OCI-LY3 (cell line): ENCODE data around the gene RALA.

Experiments used
- H2AFZ ChIP-seq: fragments of 200-600, 300-600 bp; shearing (Covaris generic); 2 replicates; pipeline ENCODE4 v1.6.0; 2014; ENCODE audit warnings: antibody characterized with exemption, low read depth, low read length
- H3K27ac ChIP-seq: fragments of 200-600, 300-600 bp; sonication (generic); 2 replicates; pipeline ENCODE4 v1.5.1; 2014; ENCODE audit warnings: mild to moderate bottlenecking, low read length, moderate library complexity, mixed read lengths
- H3K27me3 ChIP-seq: fragments of 200-600, 300-600 bp; sonication (generic); 2 replicates; pipeline ENCODE4 v1.6.1; 2014; ENCODE audit warnings: low read depth, low read length, mixed read lengths
- H3K36me3 ChIP-seq: fragments of 200-600, 300-600 bp; sonication (generic); replicated peaks from 2 replicates; pipeline ENCODE3; 2014; ENCODE audit warnings: low read depth, low read length, mixed read lengths
- H3K4me1 ChIP-seq: fragments of 300-600, 200-600 bp; sonication (generic); 2 replicates; pipeline ENCODE4 v1.6.1; 2014; ENCODE audit warnings: low read length, mixed read lengths
- H3K4me2 ChIP-seq: fragments of 200-600, 300-600 bp; sonication (generic); 2 replicates; pipeline ENCODE4 v1.6.1; 2014; ENCODE audit warnings: low read length, mixed read lengths
- H3K4me3 ChIP-seq: fragments of 300-600, 200-600 bp; sonication (generic); 2 replicates; pipeline ENCODE4 v1.5.1; 2014; ENCODE audit warnings: antibody characterized with exemption, mild to moderate bottlenecking, low read length, moderate library complexity
- H3K79me2 ChIP-seq: fragments of 300-600, 200-600 bp; shearing (Covaris generic); 2 replicates; pipeline ENCODE4 v1.6.1; 2014; ENCODE audit warnings: mild to moderate bottlenecking, low read length, mixed read lengths
- H3K9ac ChIP-seq: fragments of 300-600, 200-600 bp; shearing (Covaris generic); 2 replicates; pipeline ENCODE4 v1.6.0; 2014; ENCODE audit warnings: mild to moderate bottlenecking, low read length, moderate library complexity
- H3K9me3 ChIP-seq: fragments of 200-600, 300-600 bp; shearing (Covaris generic); 2 replicates; pipeline ENCODE4 v1.6.1; 2014; ENCODE audit warnings: low read length, mixed read lengths; ENCODE audit not compliant: insufficient read depth
- H4K20me1 ChIP-seq: fragments of 200-600, 300-600 bp; sonication (generic); 2 replicates; pipeline ENCODE4 v1.6.1; 2016; ENCODE audit warnings: low read length, mixed read lengths; ENCODE audit not compliant: insufficient read depth
- EZH2phosphoT487 ChIP-seq: fragments of 200-600 bp; shearing (Covaris generic); IDR thresholded peaks from 2 replicates; pipeline ENCODE4 v1.6.1; 2018; ENCODE audit warnings: antibody characterized with exemption, mixed run types, low read depth
- TF ChIP-seq, protein P1 (sequence below): fragments of 200-600, 300-600 bp; sonication (generic); IDR thresholded peaks from 2 replicates; pipeline ENCODE4 v1.5.1; 2014; ENCODE audit warnings: antibody characterized with exemption, low read length, low read depth

RALA gene

DNA sequence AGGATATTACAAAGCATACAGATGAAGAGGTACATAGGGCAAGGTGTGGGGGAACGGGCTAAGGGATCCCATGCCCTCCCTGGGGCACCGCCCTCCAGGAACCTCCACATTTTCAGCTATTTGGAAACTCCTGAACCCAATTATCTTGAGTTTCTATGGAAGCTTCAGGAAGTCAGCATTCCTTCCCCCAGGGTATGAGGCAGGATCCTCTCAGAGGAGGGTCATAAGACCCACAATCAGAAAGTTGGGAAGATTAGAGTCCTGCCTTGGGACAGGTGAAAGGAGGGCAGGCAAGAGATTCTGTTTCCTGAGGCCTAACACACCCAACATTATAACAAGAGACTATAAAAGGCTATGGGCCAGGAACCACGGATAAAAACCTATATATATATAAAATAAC is 98.0 kb downstream of the RALA start:
- H3K27ac ChIP-seq = no peak overlapping the region
- H3K36me3 ChIP-seq = no peaks in the 10 kb centered on the region
- H3K9me3 ChIP-seq = no peaks in the 10 kb centered on the region
- no peaks in the 10 kb centered on the region for H4K20me1 ChIP-seq
- no peak overlapping the region for H2AFZ ChIP-seq
- H3K4me1 ChIP-seq = no peaks in the 10 kb centered on the region
- H3K9ac ChIP-seq = no peak overlapping the region
- H3K4me2 ChIP-seq = no peak overlapping the region
- no peak overlapping the region for H3K4me3 ChIP-seq
- TF ChIP-seq EZH2phosphoT487 = no peak
- TF ChIP-seq, protein P1, sequence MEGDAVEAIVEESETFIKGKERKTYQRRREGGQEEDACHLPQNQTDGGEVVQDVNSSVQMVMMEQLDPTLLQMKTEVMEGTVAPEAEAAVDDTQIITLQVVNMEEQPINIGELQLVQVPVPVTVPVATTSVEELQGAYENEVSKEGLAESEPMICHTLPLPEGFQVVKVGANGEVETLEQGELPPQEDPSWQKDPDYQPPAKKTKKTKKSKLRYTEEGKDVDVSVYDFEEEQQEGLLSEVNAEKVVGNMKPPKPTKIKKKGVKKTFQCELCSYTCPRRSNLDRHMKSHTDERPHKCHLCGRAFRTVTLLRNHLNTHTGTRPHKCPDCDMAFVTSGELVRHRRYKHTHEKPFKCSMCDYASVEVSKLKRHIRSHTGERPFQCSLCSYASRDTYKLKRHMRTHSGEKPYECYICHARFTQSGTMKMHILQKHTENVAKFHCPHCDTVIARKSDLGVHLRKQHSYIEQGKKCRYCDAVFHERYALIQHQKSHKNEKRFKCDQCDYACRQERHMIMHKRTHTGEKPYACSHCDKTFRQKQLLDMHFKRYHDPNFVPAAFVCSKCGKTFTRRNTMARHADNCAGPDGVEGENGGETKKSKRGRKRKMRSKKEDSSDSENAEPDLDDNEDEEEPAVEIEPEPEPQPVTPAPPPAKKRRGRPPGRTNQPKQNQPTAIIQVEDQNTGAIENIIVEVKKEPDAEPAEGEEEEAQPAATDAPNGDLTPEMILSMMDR = no peak
- no peaks in the 10 kb centered on the region for H3K27me3 ChIP-seq
- H3K79me2 ChIP-seq = no peaks in the 10 kb centered on the region

DNA sequence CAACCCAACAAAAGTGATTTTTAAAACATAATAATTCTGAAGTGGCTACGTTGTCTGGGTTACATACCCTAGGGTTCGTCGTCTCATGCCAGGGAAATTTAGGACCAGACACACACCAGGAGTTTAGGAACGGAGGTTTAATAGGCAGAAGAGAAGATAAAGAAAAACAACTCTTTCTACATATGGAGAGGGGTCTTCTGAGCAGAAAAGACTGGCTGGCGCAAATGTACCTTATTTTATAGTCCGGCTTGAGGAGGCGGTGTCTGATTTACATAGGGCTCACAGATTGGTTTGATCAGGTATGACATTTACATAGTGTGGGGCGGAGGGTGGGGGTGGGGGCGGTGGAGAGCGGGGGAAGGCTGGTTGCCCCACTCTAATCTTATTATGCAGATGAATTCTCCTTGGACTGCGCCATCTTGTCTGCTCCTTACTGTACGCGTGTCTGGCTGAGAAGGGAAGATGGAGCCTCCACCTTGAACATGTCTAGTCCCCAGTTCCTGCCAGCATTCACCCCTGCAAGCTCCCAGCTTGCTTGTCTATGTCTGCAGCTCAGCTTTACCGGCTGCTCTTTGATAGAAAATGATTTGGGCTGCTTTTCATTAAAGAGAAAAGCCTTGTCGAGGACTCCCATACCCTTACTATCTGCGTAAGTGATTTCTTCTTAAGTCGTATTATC is 98.7 kb downstream of the RALA start:
- Histone ChIP-seq H3K79me2 (no peaks in the 10 kb centered on the region), H3K9me3 (no peaks in the 10 kb centered on the region), H4K20me1 (no peaks in the 10 kb centered on the region), H3K36me3 (no peaks in the 10 kb centered on the region), H3K27me3 (no peaks in the 10 kb centered on the region), H3K9ac (no peak overlapping the region), H2AFZ (no peak overlapping the region), H3K4me3 (no peak overlapping the region), H3K4me1 (no peaks in the 10 kb centered on the region), H3K4me2 (no peak overlapping the region), H3K27ac (no peak overlapping the region)
- TF ChIP-seq EZH2phosphoT487 = no peak
- TF ChIP-seq, protein P1 = no peak

DNA sequence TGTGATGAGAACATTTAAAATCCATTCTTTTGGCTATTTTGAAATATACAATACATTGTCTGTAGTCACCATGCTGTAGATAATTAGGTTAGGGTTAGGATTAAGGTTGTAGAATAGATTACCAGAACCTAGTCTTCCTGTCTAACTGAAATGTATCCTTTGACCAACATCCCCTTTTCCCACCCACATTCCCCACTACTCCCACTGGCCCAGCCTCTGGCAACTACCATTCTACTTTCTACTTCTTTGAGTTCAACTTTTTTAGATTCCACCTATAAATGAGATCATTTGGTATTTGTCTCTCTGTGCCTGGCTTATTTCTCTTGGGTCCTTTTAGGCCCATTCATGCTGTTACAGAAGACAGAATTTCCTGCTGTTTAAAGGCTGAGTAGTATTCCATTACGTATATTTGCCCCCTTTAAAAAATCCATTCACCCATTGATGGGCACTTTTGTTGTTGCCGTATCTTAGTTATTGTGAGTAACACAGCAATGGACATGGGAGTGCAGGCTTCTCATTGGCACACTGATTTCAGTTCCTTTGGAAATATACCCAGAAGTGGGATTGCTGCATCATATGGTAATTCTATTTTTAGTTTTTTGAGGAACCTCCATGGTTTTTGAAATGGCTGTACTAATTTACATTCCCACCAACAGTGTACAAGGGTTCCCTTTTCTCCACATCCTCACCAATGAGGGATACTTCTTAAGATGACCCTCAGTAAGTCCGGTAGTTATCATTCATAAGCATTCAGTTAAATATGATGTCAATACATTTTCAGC is 104.0 kb downstream of the RALA start:
- Histone ChIP-seq H3K9me3 (no peaks in the 10 kb centered on the region), H3K9ac (no peak overlapping the region), H3K79me2 (no peaks in the 10 kb centered on the region), H3K4me2 (no peak overlapping the region), H3K27ac (no peak overlapping the region), H3K36me3 (no peaks in the 10 kb centered on the region), H4K20me1 (no peaks in the 10 kb centered on the region), H2AFZ (no peak overlapping the region), H3K27me3 (no peaks in the 10 kb centered on the region), H3K4me3 (no peak overlapping the region), H3K4me1 (peaks cover 4% of the 10 kb centered on the region; the same call in 1 of the 2 replicates)
- no peak for TF ChIP-seq EZH2phosphoT487

DNA sequence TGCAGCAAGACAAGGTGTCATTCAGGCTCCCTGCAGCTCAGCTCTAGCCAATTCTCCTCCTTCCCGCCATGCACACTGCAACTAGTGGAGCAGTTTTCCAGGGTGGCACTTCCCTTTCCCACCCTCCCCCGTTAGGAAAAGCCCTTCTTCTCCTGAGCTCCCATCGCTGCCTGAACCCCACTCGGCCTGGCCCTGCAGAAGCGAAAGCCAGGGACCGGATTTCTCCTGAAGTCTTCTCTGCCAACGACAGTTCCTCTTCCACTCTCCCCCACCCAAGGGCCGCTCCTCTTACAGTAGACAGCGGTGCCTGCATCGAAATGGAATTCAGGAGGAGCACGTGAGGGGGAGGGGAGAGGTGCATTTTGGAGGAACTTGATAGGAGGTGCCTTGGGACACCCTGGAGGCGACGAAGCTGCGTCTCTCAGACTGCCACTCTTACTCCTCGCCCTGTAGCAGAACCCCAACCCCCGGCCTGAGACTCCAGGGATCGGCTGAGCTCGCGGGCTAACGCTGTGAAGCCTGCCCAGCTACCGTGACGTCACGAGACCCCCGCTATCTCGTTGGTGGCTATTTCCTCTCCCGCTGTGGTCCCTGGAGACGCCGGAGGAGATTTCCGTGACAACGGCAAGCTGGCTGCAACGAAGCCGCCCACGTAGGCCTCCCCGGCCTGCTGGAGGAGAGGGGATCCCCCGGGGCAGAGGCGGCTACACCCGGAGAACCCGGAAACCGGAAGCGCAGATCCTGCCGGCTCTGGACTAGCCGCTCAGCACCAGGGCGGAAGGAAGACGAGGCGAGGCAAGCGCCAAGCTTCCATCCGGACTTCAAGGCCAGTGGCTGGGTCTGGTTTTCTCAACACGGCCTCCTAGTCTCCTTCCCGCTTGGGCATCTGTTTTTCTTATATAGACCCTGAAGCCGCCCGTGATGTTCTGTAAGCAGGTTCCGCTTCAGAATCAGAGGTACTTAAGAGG is 109.7 kb downstream of the RALA start:
- peaks cover 28% of the 10 kb centered on the region for H3K4me1 ChIP-seq
- peak overlapping the region; percentile 96 for H3K4me2 ChIP-seq
- no peak for TF ChIP-seq EZH2phosphoT487
- TF ChIP-seq, protein P1 = no peak
- H2AFZ ChIP-seq = peak overlapping the region; percentile 82
- no peaks in the 10 kb centered on the region for H3K9me3 ChIP-seq
- H3K79me2 ChIP-seq = peaks cover 33% of the 10 kb centered on the region
- peak overlapping the region; percentile 66 for H3K27ac ChIP-seq
- H3K36me3 ChIP-seq = peaks cover 7% of the 10 kb centered on the region
- H3K27me3 ChIP-seq = no peaks in the 10 kb centered on the region
- H4K20me1 ChIP-seq = 0 out of 2 replicates have a peak, but pooled peaks cover 4% of the 10 kb centered on the region
- peak overlapping the region; percentile 87 for H3K9ac ChIP-seq
- peak overlapping the region; percentile 87 for H3K4me3 ChIP-seq
